ENCODE results near the gene AGPAT4. TPM values are rescaled to one million over a fixed set of nuclear protein-coding genes. Genes with fewer than 3 reads are reported as not detected.
"Not testable (repeated sequence)": the region's sequence is repeated elsewhere in the genome, so short reads cannot be mapped to it uniquely, and the experiment has no call there.

Gene AGPAT4
- total RNA-seq (2012; rRNA removed): 11.7 and 12.2 TPM in 2 replicates

- no peaks in the 10 kb centered on the region for H3K9me3 ChIP-seq (replicated peaks; ENCODE audit: low read length)
- H3K4me2 ChIP-seq (ENCODE audit: low read length): peak within 1 kb of the TSS; percentile 88
- peaks cover 14% of the 10 kb centered on the region for H3K4me1 ChIP-seq (ENCODE audit: control insufficient read depth, insufficient read depth, low read length)
- H3K9ac ChIP-seq (ENCODE audit: low read depth, low read length): peak within 1 kb of the TSS; percentile 85
- H3K36me3 ChIP-seq (ENCODE audit: insufficient read depth, low read length): no peaks in the 10 kb centered on the region
- H3K27me3 ChIP-seq (ENCODE audit: control insufficient read depth, insufficient read depth, low read length): no peaks in the 10 kb centered on the region
- H3K4me3 ChIP-seq (ENCODE audit: low read length): peak within 1 kb of the TSS; percentile 86
These were observed at the start of gene AGPAT4 for GRCh38 chr6:161273752-161274487. TSS of gene AGPAT4 (minus strand) at chr6:161274061. CDS start at chr6:161232213, 41,848 bp downstream.

- H3K4me1 ChIP-seq (ENCODE audit: control insufficient read depth, insufficient read depth, low read length): no peaks in the 10 kb centered on the region
- H3K9me3 ChIP-seq (replicated peaks; ENCODE audit: low read length): no peaks in the 10 kb centered on the region
- no peaks in the 10 kb centered on the region for H3K36me3 ChIP-seq (ENCODE audit: insufficient read depth, low read length)
- H3K9ac ChIP-seq (ENCODE audit: low read depth, low read length): no peak overlapping the region
- no peaks in the 10 kb centered on the region for H3K27me3 ChIP-seq (ENCODE audit: control insufficient read depth, insufficient read depth, low read length)
- H3K4me2 ChIP-seq (ENCODE audit: low read length): no peak overlapping the region
- no peak overlapping the region for H3K4me3 ChIP-seq (ENCODE audit: low read length)
These were observed 45.4 kb upstream of the AGPAT4 start for GRCh38 chr6:161319231-161319630.

GRCh38 chr6:161318456-161318855 lies 44.6 kb upstream of the AGPAT4 start:
- Histone ChIP-seq H3K4me1 (ENCODE audit: control insufficient read depth, insufficient read depth, low read length) (no peaks in the 10 kb centered on the region), H3K9ac (ENCODE audit: low read depth, low read length) (no peak overlapping the region), H3K27me3 (ENCODE audit: control insufficient read depth, insufficient read depth, low read length) (no peaks in the 10 kb centered on the region), H3K9me3 (replicated peaks; ENCODE audit: low read length) (no peaks in the 10 kb centered on the region), H3K4me2 (ENCODE audit: low read length) (no peak overlapping the region), H3K36me3 (ENCODE audit: insufficient read depth, low read length) (no peaks in the 10 kb centered on the region), H3K4me3 (ENCODE audit: low read length) (no peak overlapping the region)

GRCh38 chr6:161316531-161316930 lies 42.7 kb upstream of the AGPAT4 start:
- Histone ChIP-seq H3K4me1 (ENCODE audit: control insufficient read depth, insufficient read depth, low read length) (no peaks in the 10 kb centered on the region), H3K9ac (ENCODE audit: low read depth, low read length) (no peak overlapping the region), H3K36me3 (ENCODE audit: insufficient read depth, low read length) (no peaks in the 10 kb centered on the region), H3K4me3 (ENCODE audit: low read length) (no peak overlapping the region), H3K4me2 (ENCODE audit: low read length) (no peak overlapping the region), H3K9me3 (replicated peaks; ENCODE audit: low read length) (no peaks in the 10 kb centered on the region), H3K27me3 (ENCODE audit: control insufficient read depth, insufficient read depth, low read length) (no peaks in the 10 kb centered on the region)

- not testable (repeated sequence) for H3K9me3 ChIP-seq (replicated peaks; ENCODE audit: low read length); H3K27me3 ChIP-seq (ENCODE audit: control insufficient read depth, insufficient read depth, low read length); H3K36me3 ChIP-seq (ENCODE audit: insufficient read depth, low read length); H3K9ac ChIP-seq (ENCODE audit: low read depth, low read length); H3K4me2 ChIP-seq (ENCODE audit: low read length); H3K4me3 ChIP-seq (ENCODE audit: low read length); H3K4me1 ChIP-seq (ENCODE audit: control insufficient read depth, insufficient read depth, low read length)
These were observed 41.5 kb upstream of the AGPAT4 start for GRCh38 chr6:161315246-161315917.

GRCh38 chr6:161314541-161315245 lies 40.8 kb upstream of the AGPAT4 start:
- not testable (repeated sequence) for H3K27me3 ChIP-seq (ENCODE audit: control insufficient read depth, insufficient read depth, low read length); H3K4me3 ChIP-seq (ENCODE audit: low read length); H3K4me2 ChIP-seq (ENCODE audit: low read length); H3K4me1 ChIP-seq (ENCODE audit: control insufficient read depth, insufficient read depth, low read length); H3K9me3 ChIP-seq (replicated peaks; ENCODE audit: low read length); H3K36me3 ChIP-seq (ENCODE audit: insufficient read depth, low read length); H3K9ac ChIP-seq (ENCODE audit: low read depth, low read length)

- Histone ChIP-seq H3K4me3 (ENCODE audit: low read length) (no peak overlapping the region), H3K36me3 (ENCODE audit: insufficient read depth, low read length) (no peaks in the 10 kb centered on the region), H3K9me3 (replicated peaks; ENCODE audit: low read length) (no peaks in the 10 kb centered on the region), H3K4me1 (ENCODE audit: control insufficient read depth, insufficient read depth, low read length) (no peaks in the 10 kb centered on the region), H3K9ac (ENCODE audit: low read depth, low read length) (no peak overlapping the region), H3K27me3 (ENCODE audit: control insufficient read depth, insufficient read depth, low read length) (no peaks in the 10 kb centered on the region), H3K4me2 (ENCODE audit: low read length) (no peak overlapping the region)
These were observed 40.2 kb upstream of the AGPAT4 start for GRCh38 chr6:161313940-161314509.

- not testable (repeated sequence) for H3K4me1 ChIP-seq (ENCODE audit: control insufficient read depth, insufficient read depth, low read length); H3K27me3 ChIP-seq (ENCODE audit: control insufficient read depth, insufficient read depth, low read length); H3K4me2 ChIP-seq (ENCODE audit: low read length); H3K9me3 ChIP-seq (replicated peaks; ENCODE audit: low read length); H3K4me3 ChIP-seq (ENCODE audit: low read length); H3K9ac ChIP-seq (ENCODE audit: low read depth, low read length); H3K36me3 ChIP-seq (ENCODE audit: insufficient read depth, low read length)
These were observed 39.6 kb upstream of the AGPAT4 start for GRCh38 chr6:161313475-161313874.

GRCh38 chr6:161309774-161310173 lies 35.9 kb upstream of the AGPAT4 start:
- not testable (repeated sequence) for H3K4me2 ChIP-seq (ENCODE audit: low read length); H3K27me3 ChIP-seq (ENCODE audit: control insufficient read depth, insufficient read depth, low read length); H3K9me3 ChIP-seq (replicated peaks; ENCODE audit: low read length); H3K36me3 ChIP-seq (ENCODE audit: insufficient read depth, low read length); H3K4me1 ChIP-seq (ENCODE audit: control insufficient read depth, insufficient read depth, low read length); H3K9ac ChIP-seq (ENCODE audit: low read depth, low read length); H3K4me3 ChIP-seq (ENCODE audit: low read length)

GRCh38 chr6:161308075-161308655 lies 34.3 kb upstream of the AGPAT4 start:
- Histone ChIP-seq H3K27me3 (ENCODE audit: control insufficient read depth, insufficient read depth, low read length) (no peaks in the 10 kb centered on the region), H3K4me3 (ENCODE audit: low read length) (no peak overlapping the region), H3K4me1 (ENCODE audit: control insufficient read depth, insufficient read depth, low read length) (peaks cover 9% of the 10 kb centered on the region), H3K36me3 (ENCODE audit: insufficient read depth, low read length) (no peaks in the 10 kb centered on the region), H3K9me3 (replicated peaks; ENCODE audit: low read length) (no peaks in the 10 kb centered on the region), H3K4me2 (ENCODE audit: low read length) (no peak overlapping the region), H3K9ac (ENCODE audit: low read depth, low read length) (no peak overlapping the region)

- Histone ChIP-seq H3K9me3 (replicated peaks; ENCODE audit: low read length) (no peaks in the 10 kb centered on the region), H3K4me1 (ENCODE audit: control insufficient read depth, insufficient read depth, low read length) (peaks cover 30% of the 10 kb centered on the region), H3K4me2 (ENCODE audit: low read length) (no peak overlapping the region), H3K4me3 (ENCODE audit: low read length) (no peak overlapping the region), H3K27me3 (ENCODE audit: control insufficient read depth, insufficient read depth, low read length) (no peaks in the 10 kb centered on the region), H3K9ac (ENCODE audit: low read depth, low read length) (no peak overlapping the region), H3K36me3 (ENCODE audit: insufficient read depth, low read length) (no peaks in the 10 kb centered on the region)
These were observed 32.0 kb upstream of the AGPAT4 start for GRCh38 chr6:161305860-161306259.
